Astrocyte (in vitro differentiated cells and primary cell): ENCODE data around the gene SPATA2. TPM values are rescaled to one million over a fixed set of nuclear protein-coding genes. Genes with fewer than 3 reads are reported as not detected.

ENCODE experiments used
- DNase-seq: peaks from one replicate; pipeline ENCODE4 v3.0.0-alpha.2; 2010; ENCODE audit warnings: low read depth
- FAIRE-seq: peaks from 2 replicates; lab custom pipeline; 2011; peaks lifted over from hg19 to GRCh38; lab: Jason Lieb, UNC
- H2AFZ ChIP-seq: 2 replicates; pipeline ENCODE4 v1.6.0; 2012; ENCODE audit warnings: low read depth, low read length, inconsistent platforms
- H3K27ac ChIP-seq: 2 replicates; pipeline ENCODE4 v1.5.1; 2011; ENCODE audit warnings: low read depth, low read length, inconsistent platforms
- H3K27me3 ChIP-seq: 2 replicates; pipeline ENCODE4 v1.6.0; 2011; ENCODE audit warnings: low read length, inconsistent platforms; ENCODE audit not compliant: insufficient read depth
- H3K36me3 ChIP-seq: 2 replicates; pipeline ENCODE4 v1.5.1; 2011; ENCODE audit warnings: low read length, inconsistent platforms; ENCODE audit not compliant: insufficient read depth
- H3K4me1 ChIP-seq: 2 replicates; pipeline ENCODE4 v1.5.1; 2011; ENCODE audit warnings: low read length, inconsistent platforms; ENCODE audit not compliant: insufficient read depth
- H3K4me2 ChIP-seq: 2 replicates; pipeline ENCODE4 v1.6.0; 2012; ENCODE audit warnings: low read length, inconsistent platforms
- H3K4me3 ChIP-seq: 2 replicates; pipeline ENCODE4 v1.5.1; 2011; ENCODE audit warnings: low read depth, mild to moderate bottlenecking, low read length, inconsistent platforms; ENCODE audit not compliant: insufficient read depth
- H3K79me2 ChIP-seq: 2 replicates; pipeline ENCODE4 v1.6.0; 2012; ENCODE audit warnings: mild to moderate bottlenecking, low read length, inconsistent platforms; ENCODE audit not compliant: insufficient read depth
- H3K9ac ChIP-seq: 2 replicates; pipeline ENCODE4 v1.6.0; 2012; ENCODE audit warnings: mild to moderate bottlenecking, low read length, inconsistent platforms
- H3K9me3 ChIP-seq: 2 replicates; pipeline ENCODE4 v1.5.1; 2012; ENCODE audit warnings: low read depth, mild to moderate bottlenecking, low read length, inconsistent platforms; ENCODE audit not compliant: insufficient read depth
- H4K20me1 ChIP-seq: 2 replicates; pipeline ENCODE4 v1.6.0; 2012; ENCODE audit warnings: low read length, inconsistent platforms; ENCODE audit not compliant: insufficient read depth
- H3K27ac Mint-ChIP-seq: one replicate; pipeline ENCODE4 v1.8.0; 2021; ENCODE audit warnings: mild to moderate bottlenecking, mixed read lengths; ENCODE audit not compliant: unreplicated experiment
- H3K27me3 Mint-ChIP-seq: one replicate; pipeline ENCODE4 v1.8.0; 2021; ENCODE audit warnings: low read depth, mixed read lengths; ENCODE audit not compliant: unreplicated experiment
- H3K36me3 Mint-ChIP-seq: one replicate; pipeline ENCODE4 v1.8.0; 2021; ENCODE audit warnings: low read depth, mixed read lengths; ENCODE audit not compliant: unreplicated experiment
- H3K4me1 Mint-ChIP-seq: one replicate; pipeline ENCODE4 v1.8.0; 2021; ENCODE audit warnings: low read depth, mixed read lengths; ENCODE audit not compliant: unreplicated experiment
- H3K4me3 Mint-ChIP-seq: one replicate; pipeline ENCODE4 v1.8.0; 2021; ENCODE audit warnings: mild to moderate bottlenecking, moderate library complexity, mixed read lengths; ENCODE audit not compliant: unreplicated experiment
- H3K9me3 Mint-ChIP-seq: one replicate; pipeline ENCODE4 v1.8.0; 2021; ENCODE audit warnings: mild to moderate bottlenecking, mixed read lengths; ENCODE audit not compliant: unreplicated experiment
- CTCF ChIP-seq: IDR thresholded peaks from 2 replicates; pipeline ENCODE4 v1.5.1; 2011; ENCODE audit warnings: low read depth, mild to moderate bottlenecking, inconsistent platforms, low read length, moderate library complexity; ENCODE audit not compliant: insufficient read depth
- EZH2 ChIP-seq: IDR thresholded peaks from 2 replicates; pipeline ENCODE4 v1.6.1; 2012; ENCODE audit warnings: mild to moderate bottlenecking, low read length, inconsistent platforms; ENCODE audit not compliant: insufficient read depth
- total RNA-seq: library from RNA; stranded (reverse); gene quantifications from 2 replicates; pipeline ENCODE4 v1.2.1, GENCODE V29; 2021

SPATA2 gene
- total RNA-seq, 1 donor from 2014 or later: 7.3 TPM

GRCh38 chr20:49938173-49939163 lies 23.1 kb upstream of the SPATA2 start:
- peak overlapping the region; percentile 75 for H3K27ac Mint-ChIP-seq
- H3K4me3 Mint-ChIP-seq: peak overlapping the region; percentile 96
- H3K27me3 Mint-ChIP-seq: no peaks in the 10 kb centered on the region
- no peak overlapping the region for H3K27ac ChIP-seq
- peak overlapping the region; percentile 98 for H3K9ac ChIP-seq
- TF ChIP-seq EZH2 (no peak), CTCF (no peak)
- FAIRE-seq (no peak), DNase-seq (peak; percentile 55)
- peak overlapping the region; percentile 95 for H3K4me3 ChIP-seq
- peaks cover 73% of the 10 kb centered on the region for H3K79me2 ChIP-seq
- H3K9me3 ChIP-seq: no peaks in the 10 kb centered on the region
- peak overlapping the region; percentile 98 for H3K4me2 ChIP-seq
- no peaks in the 10 kb centered on the region for H3K27me3 ChIP-seq
- peaks cover 18% of the 10 kb centered on the region for H3K4me1 Mint-ChIP-seq
- peaks cover 11% of the 10 kb centered on the region for H3K36me3 Mint-ChIP-seq
- H2AFZ ChIP-seq: no peak overlapping the region
- peaks cover 22% of the 10 kb centered on the region for H3K4me1 ChIP-seq
- H4K20me1 ChIP-seq: peaks cover 55% of the 10 kb centered on the region
- no peaks in the 10 kb centered on the region for H3K9me3 Mint-ChIP-seq
- H3K36me3 ChIP-seq: peaks cover 16% of the 10 kb centered on the region

GRCh38 chr20:49937027-49937929 lies 21.9 kb upstream of the SPATA2 start:
- H3K9me3 Mint-ChIP-seq: no peaks in the 10 kb centered on the region
- DNase-seq (no peak), FAIRE-seq (no peak)
- peaks cover 11% of the 10 kb centered on the region for H3K36me3 ChIP-seq
- H3K9ac ChIP-seq: peak overlapping the region; percentile 98
- peak overlapping the region; percentile 96 for H3K4me3 Mint-ChIP-seq
- H3K27me3 Mint-ChIP-seq: no peaks in the 10 kb centered on the region
- peaks cover 45% of the 10 kb centered on the region for H4K20me1 ChIP-seq
- H3K27me3 ChIP-seq: no peaks in the 10 kb centered on the region
- H3K27ac Mint-ChIP-seq: peak overlapping the region; percentile 88
- H3K27ac ChIP-seq: peak overlapping the region; percentile 81
- H2AFZ ChIP-seq: no peak overlapping the region
- TF ChIP-seq CTCF: no peak
- TF ChIP-seq EZH2: no peak
- H3K36me3 Mint-ChIP-seq: peaks cover 9% of the 10 kb centered on the region
- peak overlapping the region; percentile 98 for H3K4me2 ChIP-seq
- peak overlapping the region; percentile 95 for H3K4me3 ChIP-seq
- H3K79me2 ChIP-seq: peaks cover 61% of the 10 kb centered on the region
- peaks cover 18% of the 10 kb centered on the region for H3K4me1 Mint-ChIP-seq
- no peaks in the 10 kb centered on the region for H3K9me3 ChIP-seq
- peaks cover 22% of the 10 kb centered on the region for H3K4me1 ChIP-seq
